ENCODE measurements around the gene CERK. TPM values are rescaled to one million over a fixed set of nuclear protein-coding genes. Genes with fewer than 3 reads are reported as not detected.
A peak's percentile ranks its signal among the peaks of the same experiment; 100 is the strongest.

Gene CERK
- total and polyA plus RNA-seq, 2 of the 13 experiments (the other 11 are each of a cell fraction or from before 2014, with no cell fraction given), result 40.3 to 41.9 TPM

DNA sequence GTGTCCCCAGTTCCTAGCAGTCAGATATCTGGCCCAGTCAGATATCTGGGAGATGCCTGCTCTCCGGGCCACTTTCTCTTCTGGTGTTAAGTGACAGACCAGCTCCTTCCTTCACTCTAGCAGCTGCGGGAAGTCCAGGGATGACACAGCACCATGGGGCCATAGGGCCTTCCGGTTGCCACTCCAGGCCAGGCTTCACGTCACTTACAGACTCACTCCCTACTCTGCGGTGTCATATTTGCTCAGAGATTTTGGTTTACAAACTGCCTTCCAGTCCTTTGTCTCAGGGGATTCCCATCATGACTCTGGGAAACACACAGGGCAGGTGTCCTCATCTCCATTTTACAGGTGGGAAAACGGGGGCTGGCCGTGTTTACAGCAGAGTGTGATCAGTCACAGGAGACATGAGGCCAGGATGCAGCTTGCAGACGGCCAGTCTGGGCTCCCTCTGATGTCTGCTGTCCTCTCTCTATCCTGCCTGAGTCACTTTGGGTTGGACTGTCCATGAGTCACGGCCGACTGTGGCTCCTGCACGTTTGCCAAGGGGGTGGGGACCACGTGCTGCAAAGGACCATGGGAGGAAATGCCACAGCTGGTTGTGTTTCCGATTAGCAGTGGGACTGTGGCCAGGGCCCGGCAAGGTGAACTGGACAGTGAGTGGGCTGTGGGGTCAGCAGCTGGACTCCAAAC lies 16.2 kb upstream of the CERK start (continued):
- TF ChIP-seq SRY (CRISPR knock-in tag; IDR thresholded peaks at IDR 0.05) (no peak), JDP2 (CRISPR knock-in tag; IDR thresholded peaks at IDR 0.05; ENCODE audit: borderline replicate concordance) (no peak), SNRNP70 (IDR thresholded peaks at IDR 0.05; ENCODE audit: low read depth, low read length) (no peak), ZBTB7B (CRISPR knock-in tag; IDR thresholded peaks at IDR 0.05) (peak; percentile 44; the same call in 1 of the 2 replicates), ELF3 (CRISPR knock-in tag; IDR thresholded peaks at IDR 0.05) (peak; percentile 71), MBD4 (IDR thresholded peaks at IDR 0.05; ENCODE audit: borderline replicate concordance, low read length) (no peak), PHF8 (CRISPR knock-in tag; IDR thresholded peaks at IDR 0.05) (peak; percentile 66), ZNF83 (CRISPR knock-in tag; IDR thresholded peaks at IDR 0.05; ENCODE audit: borderline replicate concordance) (no peak), ZNF878 (CRISPR knock-in tag; IDR thresholded peaks at IDR 0.05) (no peak), PAF1 (CRISPR knock-in tag; IDR thresholded peaks at IDR 0.05) (no peak), ZFX (CRISPR knock-in tag; IDR thresholded peaks at IDR 0.05; ENCODE audit: low read depth) (peak; percentile 86), ZNF143 (CRISPR knock-in tag; IDR thresholded peaks at IDR 0.05) (peak; percentile 91), CC2D1A (CRISPR knock-in tag; IDR thresholded peaks at IDR 0.05) (peak; percentile 86; the same call in 1 of the 2 replicates), ZNF775 (CRISPR knock-in tag; IDR thresholded peaks at IDR 0.05; ENCODE audit: borderline replicate concordance) (no peak), FOXK1 (CRISPR knock-in tag; IDR thresholded peaks at IDR 0.05; ENCODE audit: borderline replicate concordance, low read depth) (peak; percentile 70; the same call in 1 of the 2 replicates), SIN3A (IDR thresholded peaks at IDR 0.05; ENCODE audit: borderline replicate concordance, low read depth, low read length) (0 out of 2 replicates have a peak, but pooled peaks have one; percentile 22), ZNF468 (CRISPR knock-in tag; IDR thresholded peaks at IDR 0.05) (no peak), CAMTA2 (CRISPR knock-in tag; IDR thresholded peaks at IDR 0.05; ENCODE audit: borderline replicate concordance) (no peak), REXO4 (CRISPR knock-in tag; IDR thresholded peaks at IDR 0.05; ENCODE audit: borderline replicate concordance) (no peak), TAF15 (IDR thresholded peaks at IDR 0.05; ENCODE audit: low read depth, low read length, poor library complexity, severe bottlenecking) (no peak), ZNF572 (CRISPR knock-in tag; IDR thresholded peaks at IDR 0.05) (0 out of 2 replicates have a peak, but pooled peaks have one; percentile 20), KLF12 (CRISPR knock-in tag; IDR thresholded peaks at IDR 0.05; ENCODE audit: borderline replicate concordance) (no peak), GATAD1 (CRISPR knock-in tag; IDR thresholded peaks at IDR 0.05) (peak; percentile 84), THAP11 (CRISPR knock-in tag; IDR thresholded peaks at IDR 0.05) (peak; percentile 82), MEIS2 (CRISPR knock-in tag; IDR thresholded peaks at IDR 0.05) (0 out of 2 replicates have a peak, but pooled peaks have one; percentile 36)
- TF ChIP-seq, protein P1, sequence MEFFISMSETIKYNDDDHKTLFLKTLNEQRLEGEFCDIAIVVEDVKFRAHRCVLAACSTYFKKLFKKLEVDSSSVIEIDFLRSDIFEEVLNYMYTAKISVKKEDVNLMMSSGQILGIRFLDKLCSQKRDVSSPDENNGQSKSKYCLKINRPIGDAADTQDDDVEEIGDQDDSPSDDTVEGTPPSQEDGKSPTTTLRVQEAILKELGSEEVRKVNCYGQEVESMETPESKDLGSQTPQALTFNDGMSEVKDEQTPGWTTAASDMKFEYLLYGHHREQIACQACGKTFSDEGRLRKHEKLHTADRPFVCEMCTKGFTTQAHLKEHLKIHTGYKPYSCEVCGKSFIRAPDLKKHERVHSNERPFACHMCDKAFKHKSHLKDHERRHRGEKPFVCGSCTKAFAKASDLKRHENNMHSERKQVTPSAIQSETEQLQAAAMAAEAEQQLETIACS (CRISPR knock-in tag; IDR thresholded peaks at IDR 0.05), result no peak
- TF ChIP-seq, protein P2, sequence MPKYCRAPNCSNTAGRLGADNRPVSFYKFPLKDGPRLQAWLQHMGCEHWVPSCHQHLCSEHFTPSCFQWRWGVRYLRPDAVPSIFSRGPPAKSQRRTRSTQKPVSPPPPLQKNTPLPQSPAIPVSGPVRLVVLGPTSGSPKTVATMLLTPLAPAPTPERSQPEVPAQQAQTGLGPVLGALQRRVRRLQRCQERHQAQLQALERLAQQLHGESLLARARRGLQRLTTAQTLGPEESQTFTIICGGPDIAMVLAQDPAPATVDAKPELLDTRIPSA (CRISPR knock-in tag; IDR thresholded peaks at IDR 0.05; ENCODE audit: borderline replicate concordance), result no peak
- TF ChIP-seq, protein P3, sequence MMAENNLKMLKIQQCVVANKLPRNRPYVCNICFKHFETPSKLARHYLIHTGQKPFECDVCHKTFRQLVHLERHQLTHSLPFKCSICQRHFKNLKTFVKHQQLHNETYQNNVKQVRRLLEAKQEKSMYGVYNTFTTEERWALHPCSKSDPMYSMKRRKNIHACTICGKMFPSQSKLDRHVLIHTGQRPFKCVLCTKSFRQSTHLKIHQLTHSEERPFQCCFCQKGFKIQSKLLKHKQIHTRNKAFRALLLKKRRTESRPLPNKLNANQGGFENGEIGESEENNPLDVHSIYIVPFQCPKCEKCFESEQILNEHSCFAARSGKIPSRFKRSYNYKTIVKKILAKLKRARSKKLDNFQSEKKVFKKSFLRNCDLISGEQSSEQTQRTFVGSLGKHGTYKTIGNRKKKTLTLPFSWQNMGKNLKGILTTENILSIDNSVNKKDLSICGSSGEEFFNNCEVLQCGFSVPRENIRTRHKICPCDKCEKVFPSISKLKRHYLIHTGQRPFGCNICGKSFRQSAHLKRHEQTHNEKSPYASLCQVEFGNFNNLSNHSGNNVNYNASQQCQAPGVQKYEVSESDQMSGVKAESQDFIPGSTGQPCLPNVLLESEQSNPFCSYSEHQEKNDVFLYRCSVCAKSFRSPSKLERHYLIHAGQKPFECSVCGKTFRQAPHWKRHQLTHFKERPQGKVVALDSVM (CRISPR knock-in tag; IDR thresholded peaks at IDR 0.05), result no peak

Measured in HepG2 (cell line).